BE2C (cell line): ENCODE data around the gene SRGAP1.

Source experiments
- DNase-seq: peaks from one replicate; pipeline ENCODE4 v3.0.0-alpha.2; 2020
- H3K27me3 ChIP-seq: fragments of 250-450 bp; sonication (Bioruptor Pico); 2 replicates; pipeline ENCODE4 v1.5.1; 2020; ENCODE audit warnings: mild to moderate bottlenecking
- H3K36me3 ChIP-seq: fragments of 250-450 bp; sonication (Bioruptor Pico); 2 replicates; pipeline ENCODE4 v1.5.1; 2020; ENCODE audit warnings: mild to moderate bottlenecking
- H3K4me1 ChIP-seq: fragments of 250-450 bp; sonication (Bioruptor Pico); 2 replicates; pipeline ENCODE4 v1.5.1; 2020
- H3K4me3 ChIP-seq: 2 replicates; pipeline ENCODE4 v1.5.1; 2011; ENCODE audit warnings: low read depth, low read length
- H3K9me3 ChIP-seq: fragments of 250-450 bp; sonication (Bioruptor Pico); 2 replicates; pipeline ENCODE4 v1.5.1; 2020
- TF ChIP-seq, protein P1 (sequence below): IDR thresholded peaks from 2 replicates; pipeline ENCODE4 v1.5.1; 2012; ENCODE audit warnings: mild to moderate bottlenecking, low read depth, low read length

The SRGAP1 gene

DNA sequence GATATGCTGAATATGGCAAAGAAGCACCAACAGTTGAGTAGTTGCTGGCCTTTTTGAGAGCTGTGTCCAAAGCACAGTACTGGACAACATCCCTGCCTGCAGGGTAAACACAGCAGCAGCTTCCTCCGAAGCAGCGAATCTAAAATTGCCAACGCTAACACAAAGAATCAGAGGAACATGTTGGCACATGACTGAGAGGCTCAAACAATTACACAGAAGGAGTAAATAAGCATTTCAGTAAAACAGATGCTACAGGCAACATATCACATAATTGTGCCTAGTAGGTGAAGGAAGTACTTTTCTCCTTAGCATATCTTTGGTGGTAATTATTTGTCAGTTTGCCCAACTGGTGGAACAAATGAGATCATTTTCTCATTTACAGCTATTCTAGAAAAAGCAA lies 325.5 kb downstream of the SRGAP1 start:
- Histone ChIP-seq H3K36me3 (no peaks in the 10 kb centered on the region), H3K9me3 (no peaks in the 10 kb centered on the region), H3K4me1 (peaks cover 12% of the 10 kb centered on the region), H3K27me3 (no peaks in the 10 kb centered on the region), H3K4me3 (no peak overlapping the region)
- TF ChIP-seq, protein P1, sequence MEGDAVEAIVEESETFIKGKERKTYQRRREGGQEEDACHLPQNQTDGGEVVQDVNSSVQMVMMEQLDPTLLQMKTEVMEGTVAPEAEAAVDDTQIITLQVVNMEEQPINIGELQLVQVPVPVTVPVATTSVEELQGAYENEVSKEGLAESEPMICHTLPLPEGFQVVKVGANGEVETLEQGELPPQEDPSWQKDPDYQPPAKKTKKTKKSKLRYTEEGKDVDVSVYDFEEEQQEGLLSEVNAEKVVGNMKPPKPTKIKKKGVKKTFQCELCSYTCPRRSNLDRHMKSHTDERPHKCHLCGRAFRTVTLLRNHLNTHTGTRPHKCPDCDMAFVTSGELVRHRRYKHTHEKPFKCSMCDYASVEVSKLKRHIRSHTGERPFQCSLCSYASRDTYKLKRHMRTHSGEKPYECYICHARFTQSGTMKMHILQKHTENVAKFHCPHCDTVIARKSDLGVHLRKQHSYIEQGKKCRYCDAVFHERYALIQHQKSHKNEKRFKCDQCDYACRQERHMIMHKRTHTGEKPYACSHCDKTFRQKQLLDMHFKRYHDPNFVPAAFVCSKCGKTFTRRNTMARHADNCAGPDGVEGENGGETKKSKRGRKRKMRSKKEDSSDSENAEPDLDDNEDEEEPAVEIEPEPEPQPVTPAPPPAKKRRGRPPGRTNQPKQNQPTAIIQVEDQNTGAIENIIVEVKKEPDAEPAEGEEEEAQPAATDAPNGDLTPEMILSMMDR, result no peak
- no peak for DNase-seq

DNA sequence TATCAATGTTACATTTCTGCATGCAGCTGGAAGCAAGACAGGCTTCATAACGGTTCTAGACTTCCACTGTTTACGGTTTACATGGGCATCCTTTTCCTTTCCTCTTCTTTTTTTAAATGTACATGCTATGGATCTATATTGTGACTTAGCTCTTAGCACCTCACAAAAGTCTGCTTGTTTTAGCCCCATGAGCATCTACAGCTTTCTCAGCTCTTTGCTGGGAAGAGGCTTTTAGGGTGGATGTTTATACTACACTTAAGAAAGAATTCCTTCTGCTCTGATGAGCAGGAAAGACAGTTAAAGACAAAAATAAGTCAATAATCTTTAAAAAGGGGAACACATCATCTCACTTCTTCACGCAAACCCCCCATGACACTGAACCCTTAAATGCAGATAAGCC lies 326.2 kb downstream of the SRGAP1 start:
- Histone ChIP-seq H3K9me3 (no peaks in the 10 kb centered on the region), H3K4me1 (peaks cover 12% of the 10 kb centered on the region), H3K36me3 (no peaks in the 10 kb centered on the region), H3K4me3 (no peak overlapping the region), H3K27me3 (no peaks in the 10 kb centered on the region)
- DNase-seq, result no peak
- TF ChIP-seq, protein P1, result no peak

DNA sequence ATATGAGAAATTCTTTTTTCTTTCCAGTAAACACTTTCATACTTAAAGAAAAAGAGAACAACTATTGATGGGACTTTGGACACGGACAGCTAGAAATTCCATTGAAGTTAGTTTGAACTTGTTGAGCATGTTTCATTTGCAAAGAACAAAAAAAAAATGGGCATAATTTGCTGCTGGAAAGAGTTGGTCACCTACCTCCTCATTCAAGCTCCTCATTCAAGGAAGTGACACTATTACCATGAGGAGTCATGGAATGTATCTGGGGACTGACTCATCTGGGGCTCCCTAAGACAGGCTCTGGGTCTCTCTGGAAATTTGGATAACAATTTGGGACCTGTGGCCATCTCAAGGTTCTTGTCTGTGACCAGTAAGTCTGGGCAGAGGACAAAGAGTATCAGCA lies 327.2 kb downstream of the SRGAP1 start:
- Histone ChIP-seq H3K4me1 (peaks cover 12% of the 10 kb centered on the region), H3K4me3 (no peak overlapping the region), H3K27me3 (no peaks in the 10 kb centered on the region), H3K9me3 (no peaks in the 10 kb centered on the region), H3K36me3 (no peaks in the 10 kb centered on the region)
- TF ChIP-seq, protein P1, result no peak
- DNase-seq, result no peak

DNA sequence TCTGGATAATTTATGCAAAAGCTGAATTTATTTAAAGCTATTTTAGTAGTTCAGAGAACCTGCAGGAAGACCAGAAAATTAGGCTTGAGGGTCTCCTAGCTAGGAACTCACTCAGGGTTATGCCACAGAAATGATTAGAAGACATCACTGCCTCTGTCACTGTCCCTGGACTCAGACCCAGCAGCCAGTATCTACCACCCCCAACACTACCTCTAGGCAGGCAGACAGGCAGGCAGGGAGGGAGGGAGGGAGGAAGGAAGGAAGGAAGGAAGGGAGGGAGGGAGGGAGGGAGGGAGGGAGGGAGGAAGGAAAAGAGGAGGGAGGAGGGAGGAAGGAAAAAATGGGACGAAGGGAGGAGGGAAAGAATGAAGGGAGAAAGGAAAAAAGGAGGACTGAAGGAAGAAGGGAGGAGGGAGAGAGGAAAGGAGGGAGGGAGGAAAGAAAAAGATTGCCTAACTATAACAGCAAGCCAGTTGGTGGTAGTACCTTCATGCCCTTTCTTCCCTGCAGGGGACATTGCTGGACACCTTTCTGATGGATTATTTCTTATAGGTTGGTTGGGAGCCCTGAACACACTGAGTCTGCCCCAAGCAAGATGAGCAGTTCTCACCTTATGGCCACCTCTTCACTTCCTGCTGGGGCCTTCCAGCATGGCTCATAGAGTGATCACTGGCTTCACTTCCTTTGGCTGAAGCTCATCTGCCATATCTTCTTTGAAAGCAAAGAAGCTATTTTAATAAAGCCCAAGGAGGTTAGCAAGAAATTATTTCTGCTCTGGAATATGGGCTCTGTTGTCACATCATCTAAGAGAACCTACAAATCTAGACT lies 327.9 kb downstream of the SRGAP1 start:
- Histone ChIP-seq H3K4me3 (no peak overlapping the region), H3K27me3 (no peaks in the 10 kb centered on the region), H3K4me1 (peaks cover 12% of the 10 kb centered on the region), H3K36me3 (no peaks in the 10 kb centered on the region), H3K9me3 (no peaks in the 10 kb centered on the region)
- TF ChIP-seq, protein P1, result no peak
- DNase-seq, result no peak

DNA sequence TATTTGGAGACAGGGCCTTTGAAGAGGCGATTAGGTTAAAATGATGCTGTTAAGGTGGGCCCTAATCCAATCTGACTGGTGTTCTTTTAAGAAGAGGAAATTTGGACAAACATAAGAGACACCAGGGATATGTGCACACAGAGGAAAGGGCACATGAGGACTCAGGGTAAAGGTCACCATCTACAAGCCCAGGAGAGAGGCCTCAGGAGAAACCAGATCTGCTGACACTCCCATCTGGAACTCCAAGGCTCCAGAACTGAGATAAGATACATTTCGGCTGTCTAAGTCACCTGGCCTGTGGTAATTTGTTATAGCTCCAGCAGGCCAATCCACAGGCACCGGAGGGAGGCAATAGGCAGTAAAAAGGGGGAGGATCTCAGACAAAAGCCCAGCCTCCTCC lies 329.0 kb downstream of the SRGAP1 start:
- no peaks in the 10 kb centered on the region for H3K36me3 ChIP-seq
- peaks cover 19% of the 10 kb centered on the region for H3K4me1 ChIP-seq
- TF ChIP-seq, protein P1, result no peak
- H3K4me3 ChIP-seq, result no peak overlapping the region
- DNase-seq, result peak; percentile 40
- H3K27me3 ChIP-seq, result no peaks in the 10 kb centered on the region
- H3K9me3 ChIP-seq, result no peaks in the 10 kb centered on the region

DNA sequence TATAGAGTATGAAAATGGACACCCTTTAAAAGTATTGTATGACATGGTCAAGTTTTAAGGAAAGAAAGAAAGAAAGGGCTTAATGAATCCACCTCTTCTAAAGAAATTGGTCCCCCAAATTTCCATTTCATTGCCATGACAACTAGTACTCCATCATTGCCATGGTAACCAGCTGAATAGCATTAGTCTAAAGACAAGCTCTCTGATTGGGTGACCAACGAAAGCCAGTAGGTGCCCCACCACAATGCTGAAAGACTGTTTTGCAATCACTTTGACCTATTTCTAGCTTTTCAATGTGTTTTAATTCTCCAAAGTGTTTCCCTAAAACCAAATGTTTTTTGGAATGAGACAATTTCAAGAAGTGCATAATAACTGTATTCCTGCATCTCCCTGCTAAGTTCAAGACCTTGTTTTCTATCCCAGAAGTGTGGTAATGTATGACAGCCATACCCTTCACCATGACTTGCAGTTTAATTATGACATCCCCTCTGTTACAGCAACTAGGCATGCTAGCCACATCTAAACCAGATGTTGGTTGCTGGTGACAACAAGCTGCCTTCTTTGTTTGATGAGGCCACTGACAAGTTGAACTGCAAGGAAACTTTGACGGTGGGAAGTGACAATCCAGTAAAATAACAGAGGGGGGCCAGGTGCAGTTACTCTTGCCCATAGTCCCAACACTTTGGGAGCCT lies 330.9 kb downstream of the SRGAP1 start:
- TF ChIP-seq, protein P1, result no peak
- no peaks in the 10 kb centered on the region for H3K36me3 ChIP-seq
- H3K27me3 ChIP-seq, result no peaks in the 10 kb centered on the region
- no peak for DNase-seq
- no peaks in the 10 kb centered on the region for H3K9me3 ChIP-seq
- peaks cover 20% of the 10 kb centered on the region for H3K4me1 ChIP-seq
- no peak overlapping the region for H3K4me3 ChIP-seq
